ENCODE results near the gene CLK2.
"Not testable (repeated sequence)": the region's sequence is repeated elsewhere in the genome, so short reads cannot be mapped to it uniquely, and the experiment has no call there.

The CLK2 gene

DNA sequence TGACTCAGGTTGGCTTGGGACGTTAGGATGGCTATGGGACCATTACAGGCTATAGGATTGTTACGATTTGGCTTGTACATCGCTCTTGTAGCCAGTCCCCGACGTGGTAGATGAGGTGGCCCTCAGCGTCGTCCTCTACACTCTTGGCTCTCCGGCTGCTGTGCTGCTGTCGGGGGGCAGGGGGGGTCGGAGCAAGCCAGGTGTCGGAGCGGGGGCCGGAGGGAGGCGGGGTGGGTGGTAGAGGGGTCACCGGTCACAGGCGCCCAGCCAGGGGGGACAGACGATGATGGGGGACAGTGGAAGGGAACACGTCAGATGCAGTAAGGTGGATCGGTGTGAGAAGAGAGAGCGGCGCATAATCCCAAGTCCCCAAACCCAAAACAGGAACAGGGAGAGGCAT, 4.7 kb downstream of the CLK2 start:
- no peak for DNase-seq (ENCODE audit: low read depth in 1 of 2, low spot score in 1 of 2)

DNA sequence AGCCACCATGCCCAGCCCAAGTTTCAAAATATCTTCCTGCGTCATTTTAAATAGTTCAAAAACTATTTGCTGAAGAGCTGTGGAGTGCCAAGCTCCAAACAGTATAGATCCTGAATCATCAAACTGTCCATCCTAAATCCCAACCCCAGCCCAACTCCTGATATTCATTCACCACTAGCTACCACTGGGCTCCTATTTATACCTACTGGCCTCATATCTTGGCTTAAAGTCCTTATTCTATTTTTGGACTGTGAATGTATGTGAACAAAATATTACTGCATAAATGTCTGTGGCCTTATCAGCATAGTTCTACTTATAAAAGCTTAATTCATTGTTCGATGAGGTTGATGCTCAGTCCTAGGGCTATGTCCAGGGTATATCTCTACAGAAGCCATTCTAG, 5.9 kb downstream of the CLK2 start:
- no peak for DNase-seq (ENCODE audit: low read depth in 1 of 2, low spot score in 1 of 2)

DNA sequence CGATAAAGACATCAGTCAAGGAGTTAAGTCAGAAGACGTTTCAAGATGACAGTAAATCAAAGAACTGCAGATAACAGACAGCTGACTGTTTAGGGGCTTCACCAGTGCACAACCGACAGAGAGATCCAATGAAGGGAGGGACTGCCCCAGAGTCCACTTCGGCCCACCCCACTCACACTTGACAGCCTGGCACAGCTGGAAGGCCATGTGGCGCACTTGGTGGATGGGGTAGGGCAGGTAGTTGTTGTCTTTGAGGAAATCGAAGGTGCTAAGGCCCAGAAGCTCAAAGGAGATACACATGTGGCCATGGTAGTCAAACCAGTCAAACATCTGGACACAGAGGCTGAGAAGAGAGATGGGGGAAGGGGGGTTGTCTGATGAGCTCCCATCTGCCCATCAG, 6.8 kb downstream of the CLK2 start:
- no peak for DNase-seq (ENCODE audit: low read depth in 1 of 2, low spot score in 1 of 2)

DNA sequence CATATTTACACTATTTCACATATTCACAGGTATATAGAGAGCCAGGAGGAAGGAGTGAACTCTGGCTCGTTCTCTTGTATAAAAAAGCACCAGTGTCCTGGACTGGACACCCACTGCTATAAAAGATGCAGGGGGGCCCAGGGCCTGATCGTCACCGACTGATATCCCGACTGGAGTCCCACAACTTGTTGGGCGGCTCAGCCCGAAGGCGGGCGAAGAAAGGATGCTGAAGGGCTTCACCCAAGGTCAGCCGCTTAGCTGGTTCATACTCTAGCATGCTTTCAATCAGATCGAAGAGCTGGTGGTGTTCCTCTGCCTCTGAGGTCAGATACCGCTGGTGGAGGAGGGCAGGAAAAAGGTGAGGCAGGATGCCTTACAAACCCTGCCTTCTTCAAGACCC, 10.2 kb downstream of the CLK2 start:
- no peak for DNase-seq (ENCODE audit: low read depth in 1 of 2, low spot score in 1 of 2)

DNA sequence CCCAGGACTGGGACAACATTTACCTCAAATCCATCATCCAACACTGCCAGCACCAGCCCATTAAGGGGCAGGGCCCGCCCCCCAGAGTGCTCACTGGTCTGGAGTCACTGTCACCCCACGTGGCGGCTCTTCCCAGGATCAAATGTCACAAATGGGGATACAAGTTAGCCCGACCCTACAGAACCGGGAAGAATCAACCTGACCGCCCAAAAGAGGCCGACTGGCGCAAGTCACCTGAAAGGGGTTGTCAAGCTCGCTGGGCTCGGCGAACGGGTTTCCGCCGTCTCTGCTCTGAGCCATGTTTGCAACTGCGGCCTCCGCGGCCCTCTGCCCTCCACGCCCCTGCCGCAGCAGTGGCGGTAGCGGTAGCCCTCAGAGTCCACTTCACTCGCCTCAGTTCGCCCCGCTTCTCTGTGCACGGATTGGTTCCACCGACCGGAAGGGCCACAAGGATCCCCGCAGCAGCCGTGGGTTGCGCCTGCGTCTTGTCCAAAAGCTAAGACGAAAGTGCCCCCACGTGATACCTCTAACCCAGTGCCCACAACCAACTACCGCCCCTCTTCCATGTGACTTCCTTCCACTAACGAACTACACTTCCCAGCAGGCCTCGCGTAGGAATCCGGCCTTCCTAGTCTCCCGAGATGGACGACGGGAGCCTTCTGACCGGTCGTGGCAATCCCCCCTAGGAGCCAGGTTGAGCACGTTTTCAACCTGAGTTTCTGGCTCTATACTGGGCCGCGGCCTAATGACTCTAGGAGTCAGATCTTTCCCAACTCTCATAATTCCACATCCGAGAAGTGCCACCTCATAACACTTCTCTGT, 11.2 kb downstream of the CLK2 start, which contains the start of gene SCAMP3:
Gene SCAMP3 (minus strand): TSS at position 509 of the 822 bp plus-strand sequence. CDS start 209 bp downstream, at position 300.
- DNase-seq (ENCODE audit: low read depth in 1 of 2, low spot score in 1 of 2): peak; percentile 69 to 70

DNA sequence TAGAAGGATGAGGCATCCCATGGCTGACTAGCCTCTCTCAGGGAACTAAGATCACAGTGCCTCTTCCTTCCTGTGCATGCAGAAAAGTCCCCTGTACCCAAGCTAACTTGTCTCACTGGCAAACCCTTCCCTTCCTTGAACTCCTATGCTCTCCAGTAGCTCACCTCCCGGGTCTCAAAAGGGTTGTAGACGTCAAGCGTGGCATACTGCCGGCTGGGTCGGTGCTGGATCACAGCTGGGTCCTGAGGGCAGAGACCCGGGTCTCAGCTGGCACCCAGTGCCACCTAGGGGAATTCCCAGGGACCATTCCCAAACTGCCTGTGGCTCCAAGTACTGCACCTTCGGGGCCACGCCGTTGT, 11.8 kb downstream of the CLK2 start:
- DNase-seq (ENCODE audit: low read depth in 1 of 2, low spot score in 1 of 2): no peak

DNA sequence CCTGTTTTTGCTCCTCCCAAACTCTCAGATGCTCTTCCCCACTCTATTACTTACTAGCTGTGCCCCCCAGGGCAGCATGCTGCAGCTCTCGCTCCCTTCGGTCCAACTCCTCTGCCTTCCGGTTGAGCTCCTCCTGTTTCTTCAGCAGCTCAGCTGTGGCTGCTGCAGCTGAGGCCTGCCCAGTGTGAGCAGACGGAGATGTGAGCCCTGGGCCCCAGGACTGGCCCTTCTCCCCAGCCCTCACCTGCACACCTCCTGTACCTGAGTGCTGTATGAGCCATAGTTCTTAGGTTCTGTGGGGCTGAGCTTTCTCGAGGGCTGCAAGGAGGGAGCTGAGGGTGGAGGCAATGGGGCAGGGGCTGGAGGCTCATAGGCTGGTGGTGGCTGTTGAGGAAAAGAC, 13.0 kb downstream of the CLK2 start:
- no peak for DNase-seq (ENCODE audit: low read depth in 1 of 2, low spot score in 1 of 2)

DNA sequence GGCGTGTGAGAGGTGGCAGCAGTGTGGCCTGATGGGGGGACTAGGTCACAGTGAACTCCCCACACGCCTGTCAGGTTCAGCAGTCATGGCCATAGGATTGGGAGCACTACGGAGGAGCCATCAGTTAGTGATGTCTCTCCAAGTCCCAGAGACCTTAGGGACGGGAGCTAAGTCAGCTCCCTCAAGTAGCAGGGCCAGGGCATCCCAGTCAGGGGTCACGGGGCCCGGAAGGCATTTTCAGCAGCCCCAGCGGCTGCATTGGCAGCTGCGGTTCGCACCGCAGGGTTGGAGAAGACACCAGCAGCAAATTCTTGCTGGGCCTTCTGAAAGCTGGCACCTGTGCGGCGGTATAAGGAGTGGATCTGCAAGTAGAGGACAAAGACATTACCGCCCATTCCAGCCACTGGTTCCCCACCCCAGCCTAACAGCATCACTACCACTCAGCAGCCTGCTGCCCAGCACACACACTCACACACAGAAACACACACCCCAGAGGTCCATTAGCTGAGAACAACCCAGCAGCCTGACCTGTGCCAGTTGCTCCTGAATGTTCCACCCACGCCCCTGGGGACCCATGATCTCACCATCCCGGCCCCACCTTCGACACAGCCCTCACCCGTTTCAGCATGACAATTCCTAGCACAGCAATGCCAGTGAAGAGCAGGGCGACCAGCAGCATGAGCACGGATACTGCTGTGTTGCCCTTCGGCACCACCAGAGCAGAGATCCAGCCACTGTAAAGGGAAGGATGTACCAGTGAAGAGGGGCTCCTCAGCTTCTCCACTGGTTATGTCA, 17.0 kb downstream of the CLK2 start:
- no peak for DNase-seq (ENCODE audit: low read depth in 1 of 2, low spot score in 1 of 2)

DNA sequence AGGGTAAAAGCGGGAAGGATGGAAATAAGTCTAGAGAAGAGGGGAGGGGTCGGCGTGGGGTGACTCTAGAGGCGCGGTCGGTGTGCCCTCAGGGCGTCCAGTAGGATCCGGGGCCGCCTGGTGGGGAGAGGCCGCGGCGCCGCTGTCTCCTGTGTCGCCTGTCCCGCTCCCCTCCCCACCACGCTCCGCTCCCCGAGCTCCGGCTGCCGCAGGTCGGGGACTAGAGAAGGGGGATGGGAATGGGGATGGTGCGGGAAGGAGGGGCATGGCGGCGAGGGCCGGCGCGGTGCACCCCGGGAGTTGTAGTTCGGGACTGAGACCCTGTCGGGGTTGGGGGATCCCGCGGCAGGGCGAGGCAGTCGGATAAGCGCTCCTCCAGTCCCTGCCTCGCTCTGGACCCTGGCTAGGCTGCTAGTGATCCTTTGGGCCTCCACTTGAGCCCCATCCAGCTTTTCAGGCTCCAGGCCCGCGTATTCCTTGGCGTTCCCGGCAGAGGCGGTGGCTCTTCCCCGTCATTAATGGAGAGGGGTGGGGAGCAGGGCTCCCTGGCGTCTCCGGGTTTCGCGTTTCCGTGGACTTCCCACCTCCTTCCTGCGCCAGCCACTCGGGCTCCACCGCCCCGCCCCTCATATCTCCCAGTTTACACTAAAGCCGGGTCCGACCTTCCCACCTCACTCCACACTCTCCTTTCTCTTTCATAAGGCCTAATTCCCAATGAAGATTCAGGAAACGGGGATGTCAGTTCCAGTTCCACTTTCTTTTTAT, 17.9 kb downstream of the CLK2 start, which contains the start of gene ENTREP3:
Gene ENTREP3 (minus strand): TSS at position 241 of the 765 bp plus-strand sequence. CDS start 606 bp downstream, outside the sequence.
- DNase-seq (ENCODE audit: low read depth in 1 of 2, low spot score in 1 of 2): peak; percentile 42 to 68

DNA sequence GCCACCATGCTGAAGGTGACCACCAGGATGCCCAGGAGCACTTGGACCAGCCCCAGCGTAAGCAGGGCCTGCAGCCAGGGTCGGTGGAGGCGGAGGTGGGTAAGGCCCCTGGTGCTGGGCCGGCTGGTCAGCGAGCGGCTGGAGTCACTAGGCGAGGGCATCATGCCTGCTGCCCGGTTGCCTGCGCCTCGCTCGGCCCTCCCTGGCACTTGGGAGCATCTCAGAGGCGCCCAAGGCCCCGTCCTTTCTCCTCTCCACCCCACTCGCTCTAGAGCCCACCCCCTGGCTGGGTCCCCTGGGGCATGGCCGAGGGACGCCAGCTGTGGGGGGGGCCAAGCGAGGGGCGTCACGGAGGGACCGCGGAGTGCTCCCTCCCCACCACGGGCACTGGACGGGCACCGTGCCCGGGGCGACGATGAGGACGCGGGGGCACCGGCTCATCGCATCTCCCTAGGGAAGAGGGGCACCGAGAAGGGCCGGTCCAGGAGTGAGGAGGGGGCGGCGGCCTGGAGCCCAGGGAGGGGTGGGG, 18.5 kb downstream of the CLK2 start:
- DNase-seq (ENCODE audit: low read depth in 1 of 2, low spot score in 1 of 2): no peak

DNA sequence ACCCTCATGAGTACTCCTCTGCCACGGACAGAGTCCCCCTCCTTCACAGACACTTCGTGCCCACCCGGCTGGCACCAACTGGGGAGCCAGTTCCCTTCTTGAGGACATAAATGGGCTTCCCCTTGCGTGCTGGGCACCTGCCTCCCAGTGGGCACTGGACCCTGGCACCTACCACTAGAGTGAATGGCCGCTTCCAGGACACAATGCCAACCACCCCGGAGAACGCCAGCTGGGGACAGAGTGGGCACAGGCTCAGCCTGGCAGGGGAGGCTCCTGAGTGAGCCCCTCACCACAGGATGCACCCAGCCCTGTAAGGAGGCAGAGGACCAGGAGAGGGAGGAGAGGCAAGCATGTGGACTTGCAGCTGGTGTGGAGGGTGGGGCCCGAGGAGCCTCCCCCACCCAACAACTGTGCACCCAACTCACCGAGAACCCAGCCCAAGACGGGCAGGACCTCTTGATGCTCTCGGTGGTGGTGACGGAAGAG, 19.0 kb downstream of the CLK2 start:
- no peak for DNase-seq (ENCODE audit: low read depth in 1 of 2, low spot score in 1 of 2)

DNA sequence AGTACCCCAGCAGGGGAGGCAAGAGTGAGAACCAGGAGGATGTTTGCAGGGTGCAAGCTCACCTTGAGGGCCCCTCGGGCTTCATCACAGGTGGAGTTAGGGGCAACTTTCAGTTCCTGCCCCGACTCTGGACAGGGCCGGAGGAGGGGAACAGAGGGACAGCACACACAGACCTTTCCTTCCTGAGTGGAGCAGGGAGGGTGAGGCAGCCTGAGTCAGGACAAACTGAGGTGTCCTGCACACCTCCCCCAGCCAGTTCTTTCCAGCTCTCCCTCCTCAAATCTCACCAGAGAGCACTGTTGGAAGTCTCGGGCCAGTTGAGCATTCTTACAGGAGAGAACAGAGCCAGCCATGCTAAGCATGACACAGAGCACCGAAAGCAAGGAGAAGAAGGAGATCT, 19.5 kb downstream of the CLK2 start:
- DNase-seq (ENCODE audit: low read depth in 1 of 2, low spot score in 1 of 2): no peak

DNA sequence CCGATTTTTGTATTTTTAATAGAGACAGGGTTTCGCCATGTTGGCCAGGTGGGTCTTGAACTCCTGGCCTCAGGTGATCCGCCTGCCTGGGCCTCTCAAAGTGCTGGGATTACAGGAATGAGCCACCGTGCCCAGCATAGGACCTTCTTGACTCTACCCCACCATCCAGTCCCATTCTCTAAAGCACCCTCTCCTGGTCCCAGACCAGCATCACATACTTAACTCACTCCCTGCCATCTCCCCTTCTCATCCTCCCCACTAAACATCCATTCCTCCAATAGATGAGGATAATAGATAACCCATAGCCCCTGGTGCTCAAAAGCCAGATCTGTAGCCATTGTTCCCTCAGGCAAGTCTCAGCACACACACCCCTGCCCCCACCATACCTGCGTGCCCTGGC, 20.1 kb downstream of the CLK2 start:
- DNase-seq (ENCODE audit: low read depth in 1 of 2, low spot score in 1 of 2): no peak

DNA sequence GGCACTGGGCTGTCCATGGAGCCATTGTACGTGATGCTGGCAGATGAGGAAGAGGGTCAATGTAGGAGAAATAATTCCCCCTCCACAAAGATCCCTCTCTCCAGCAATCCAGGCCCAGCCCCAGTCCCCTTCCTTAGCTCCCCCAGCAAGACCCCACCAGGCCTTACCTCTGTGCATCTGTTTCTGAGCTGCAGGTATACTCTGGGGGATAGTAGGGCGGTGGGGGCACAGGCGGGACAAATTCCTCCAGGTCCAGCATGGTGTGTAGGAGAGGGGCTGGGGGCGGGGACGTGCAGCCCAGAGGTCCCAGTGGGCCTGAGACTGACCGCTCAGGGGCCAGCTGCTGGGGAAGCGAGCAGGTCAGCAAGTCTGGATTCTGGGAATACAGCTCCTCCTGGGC, 21.7 kb downstream of the CLK2 start:
- DNase-seq (ENCODE audit: low read depth in 1 of 2, low spot score in 1 of 2): no peak

DNA sequence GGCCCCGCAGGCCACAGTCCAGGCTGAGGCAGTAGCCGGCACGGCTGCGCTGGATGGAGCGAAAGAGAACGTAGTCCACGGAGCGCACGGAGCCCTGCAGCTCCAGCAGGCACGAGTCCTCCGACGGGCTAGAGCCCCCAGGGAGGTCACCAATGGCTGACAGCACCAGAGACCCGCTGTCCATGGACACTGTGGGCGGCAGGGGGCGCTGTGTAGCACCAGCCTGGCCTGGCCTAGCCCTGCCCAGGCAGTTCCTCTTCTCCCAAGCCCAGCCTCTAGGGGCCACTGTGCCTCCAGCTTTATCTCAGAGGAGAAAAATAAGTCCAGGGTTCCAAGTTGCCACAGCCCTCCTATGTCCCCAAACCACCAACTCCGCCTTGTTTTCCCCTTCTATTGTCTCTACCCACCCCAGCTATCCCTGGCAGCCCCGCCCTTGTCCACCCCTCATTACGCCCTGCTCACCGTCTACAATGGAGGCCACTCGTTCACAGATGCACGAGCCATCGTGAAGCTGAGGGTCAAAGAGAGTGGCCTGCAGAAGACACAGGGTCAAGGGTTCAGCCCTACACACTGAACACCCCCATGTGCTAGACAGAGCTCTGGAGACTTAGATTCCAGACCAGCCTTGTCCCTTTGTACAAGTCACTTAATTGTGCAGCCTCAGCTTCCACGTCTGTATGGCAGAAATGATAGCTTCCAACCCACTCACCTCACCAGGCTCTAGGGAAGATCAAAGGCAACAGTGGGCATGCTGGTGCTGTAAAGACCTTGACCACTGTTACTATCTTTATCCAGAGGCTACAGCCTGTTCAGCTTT, 22.5 kb downstream of the CLK2 start:
- DNase-seq (ENCODE audit: low read depth in 1 of 2, low spot score in 1 of 2): peak; percentile 91 to 96

DNA sequence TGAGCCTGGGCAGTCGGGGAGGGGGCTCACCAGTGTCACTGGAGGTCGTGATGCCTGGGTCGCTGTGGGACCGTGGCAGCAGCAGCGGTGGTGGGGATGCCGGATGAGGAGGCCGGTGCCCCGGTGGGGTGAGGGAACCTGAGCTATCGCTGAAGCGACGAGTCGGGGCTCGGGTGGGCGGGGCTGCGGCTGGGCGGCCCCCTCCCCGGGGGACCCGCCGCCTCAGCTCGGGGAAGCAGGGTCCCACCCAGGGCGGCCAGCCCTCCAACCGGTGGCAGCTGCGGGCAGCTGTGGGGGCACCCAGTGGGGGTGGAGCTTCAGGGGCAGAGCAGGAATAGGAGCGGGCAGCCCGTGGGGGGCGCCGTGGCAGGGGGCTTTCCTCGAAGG, 23.1 kb downstream of the CLK2 start:
- DNase-seq (ENCODE audit: low read depth in 1 of 2, low spot score in 1 of 2): no peak

DNA sequence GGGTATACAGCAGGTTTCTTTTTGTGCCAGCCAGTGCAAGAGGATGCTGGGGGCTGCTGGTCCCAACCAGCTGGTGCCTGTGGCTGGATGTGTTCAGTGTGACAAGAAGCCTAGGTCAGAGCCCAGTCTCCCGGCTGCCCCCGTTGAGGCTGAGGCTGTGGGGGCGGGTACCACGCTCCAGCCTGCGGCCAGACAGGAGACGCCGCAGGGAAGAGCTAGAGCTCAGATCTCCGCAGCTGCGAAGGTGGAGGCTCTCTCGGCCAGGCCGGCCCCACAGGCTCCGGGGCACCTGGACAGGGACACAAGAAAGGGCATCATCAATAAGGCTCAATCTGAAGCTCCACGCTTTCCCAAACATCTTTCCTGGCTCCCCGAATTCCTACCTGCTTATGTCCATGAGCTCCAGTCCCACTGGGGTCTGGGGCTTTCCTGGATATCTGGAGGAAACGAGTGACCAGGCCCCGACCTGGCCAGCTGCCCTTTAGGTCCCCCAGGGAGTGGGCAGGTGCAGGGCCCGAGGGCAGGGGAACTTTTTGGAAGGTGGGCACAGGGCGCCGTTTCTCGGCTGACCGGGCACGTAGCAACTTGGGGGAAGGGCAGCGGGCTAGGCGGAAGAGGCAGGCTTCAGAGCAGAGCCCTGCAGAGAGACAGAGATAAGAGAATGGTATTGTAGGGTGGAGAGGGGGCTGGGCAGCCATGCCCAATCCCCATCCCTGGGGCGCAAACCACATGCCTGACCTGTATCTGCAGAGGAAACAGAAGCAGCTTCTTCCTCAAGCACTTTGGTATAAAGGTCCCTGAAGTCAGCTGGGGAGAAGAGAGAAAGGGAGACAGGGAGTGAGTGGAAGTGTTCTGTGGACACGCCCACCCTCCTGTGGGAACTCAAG, 25.4 kb downstream of the CLK2 start:
- DNase-seq (ENCODE audit: low read depth in 1 of 2, low spot score in 1 of 2): no peak

DNA sequence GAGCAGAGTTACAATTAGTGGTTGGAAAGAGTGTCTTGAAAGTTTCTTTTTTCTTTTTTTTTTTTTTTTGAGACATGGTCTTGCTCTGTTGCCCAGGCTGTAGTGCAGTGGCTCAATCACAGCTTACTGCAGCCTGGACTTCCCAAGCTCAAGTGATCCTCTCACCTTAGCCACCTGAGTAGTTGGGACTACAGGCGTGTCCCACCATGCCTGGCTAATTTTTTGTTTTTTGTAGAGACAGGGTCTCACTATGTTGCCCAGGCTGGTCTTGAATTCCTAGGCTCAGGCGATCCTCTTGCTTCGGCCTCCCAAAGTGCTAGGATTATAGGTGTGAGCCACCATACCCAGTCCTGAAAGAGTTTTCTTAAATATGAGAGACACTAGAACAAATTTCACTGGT, 26.5 kb downstream of the CLK2 start:
- not testable (repeated sequence) for DNase-seq (ENCODE audit: low read depth in 1 of 2, low spot score in 1 of 2)

DNA sequence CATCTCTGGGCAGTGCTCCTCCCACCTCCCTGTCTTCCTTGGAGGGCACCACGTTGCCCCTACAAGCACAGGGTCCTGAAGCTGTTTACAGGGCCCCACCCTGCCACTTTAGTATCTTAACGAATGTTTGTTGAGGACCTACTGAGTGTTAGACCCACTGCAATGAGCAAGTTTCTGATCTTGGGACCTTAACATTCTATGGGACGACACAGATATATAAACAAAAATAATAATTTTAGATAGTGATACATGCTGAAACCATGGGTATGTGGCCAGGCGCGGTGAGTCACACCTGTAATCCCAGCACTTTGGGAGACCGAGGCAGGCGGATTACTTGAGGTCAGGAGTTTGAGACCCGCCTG, 28.2 kb downstream of the CLK2 start:
- no peak for DNase-seq (ENCODE audit: low read depth in 1 of 2, low spot score in 1 of 2)
